Adipocyte (in vitro differentiated cells): ENCODE results near the gene VPS35L.

Experiments
- DNase-seq: peaks from one replicate; pipeline ENCODE4 v3.0.0-alpha.2; 2015; ENCODE audit warnings: low read depth
- H3K27me3 ChIP-seq: replicated peaks from 2 replicates; pipeline ENCODE4 v1.7.0; 2013; ENCODE audit warnings: mild to moderate bottlenecking, low read length, moderate library complexity; ENCODE audit not compliant: control insufficient read depth, insufficient read depth
- H3K36me3 ChIP-seq: 2 replicates; pipeline ENCODE4 v1.7.0; 2013; ENCODE audit warnings: low read length, mild to moderate bottlenecking, moderate library complexity; ENCODE audit not compliant: control insufficient read depth, insufficient read depth, severe bottlenecking
- H3K4me1 ChIP-seq: 2 replicates; pipeline ENCODE4 v1.7.0; 2013; ENCODE audit warnings: mild to moderate bottlenecking, low read length, moderate library complexity; ENCODE audit not compliant: control insufficient read depth, insufficient read depth
- H3K4me3 ChIP-seq: 2 replicates; pipeline ENCODE4 v1.7.0; 2013; ENCODE audit warnings: mild to moderate bottlenecking, low read length, moderate library complexity
- H3K9ac ChIP-seq: 2 replicates; pipeline ENCODE4 v1.7.0; 2013; ENCODE audit warnings: mild to moderate bottlenecking, low read length, moderate library complexity
- H3K9me3 ChIP-seq: 2 replicates; pipeline ENCODE4 v1.7.0; 2013; ENCODE audit warnings: mild to moderate bottlenecking, low read length, moderate library complexity; ENCODE audit not compliant: control insufficient read depth

The VPS35L gene

GRCh38 chr16:19706846-19707245 lies 151.3 kb downstream of the VPS35L start:
- Histone ChIP-seq H3K9me3 (no peaks in the 10 kb centered on the region), H3K4me3 (no peak overlapping the region), H3K36me3 (peaks cover 43% of the 10 kb centered on the region), H3K4me1 (peaks cover 23% of the 10 kb centered on the region), H3K27me3 (no peaks in the 10 kb centered on the region), H3K9ac (no peak overlapping the region)
- DNase-seq: no peak

DNA sequence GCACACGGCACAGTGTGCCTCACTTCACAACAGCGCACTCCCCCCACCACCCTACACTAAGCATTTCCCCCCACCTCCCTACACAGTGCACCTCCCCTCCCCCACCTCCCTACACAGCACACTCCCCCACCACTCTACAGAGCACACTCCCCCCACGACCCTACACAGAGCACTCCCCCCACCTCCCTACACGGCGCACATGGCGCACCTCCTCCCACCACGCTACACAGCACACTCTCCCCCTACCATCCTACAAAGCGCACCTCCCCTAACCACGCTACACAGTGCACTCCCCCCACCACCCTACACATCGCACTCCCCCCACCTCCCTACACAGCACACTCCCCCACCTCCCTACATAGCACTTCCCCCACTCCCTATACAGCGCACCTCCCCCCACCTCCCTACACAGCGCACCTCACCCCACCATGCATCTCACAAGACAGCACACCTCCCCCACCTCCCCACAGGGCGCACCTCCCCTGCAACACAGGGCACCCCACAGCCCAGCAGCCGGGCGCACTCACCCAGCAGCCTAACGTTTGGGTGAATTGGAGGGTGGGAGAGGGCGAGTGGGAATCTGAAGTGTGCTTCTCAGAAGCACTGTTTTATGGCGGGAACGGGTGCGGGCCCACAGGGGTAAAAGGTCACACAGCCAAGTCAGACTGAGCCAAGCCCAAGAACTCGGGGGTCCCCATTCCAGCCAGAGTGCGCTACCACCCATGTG lies 152.2 kb downstream of the VPS35L start:
- no peak overlapping the region for H3K4me3 ChIP-seq
- no peak overlapping the region for H3K9ac ChIP-seq
- DNase-seq: no peak
- peaks cover 23% of the 10 kb centered on the region for H3K4me1 ChIP-seq
- no peaks in the 10 kb centered on the region for H3K27me3 ChIP-seq
- no peaks in the 10 kb centered on the region for H3K9me3 ChIP-seq
- H3K36me3 ChIP-seq: peaks cover 41% of the 10 kb centered on the region

DNA sequence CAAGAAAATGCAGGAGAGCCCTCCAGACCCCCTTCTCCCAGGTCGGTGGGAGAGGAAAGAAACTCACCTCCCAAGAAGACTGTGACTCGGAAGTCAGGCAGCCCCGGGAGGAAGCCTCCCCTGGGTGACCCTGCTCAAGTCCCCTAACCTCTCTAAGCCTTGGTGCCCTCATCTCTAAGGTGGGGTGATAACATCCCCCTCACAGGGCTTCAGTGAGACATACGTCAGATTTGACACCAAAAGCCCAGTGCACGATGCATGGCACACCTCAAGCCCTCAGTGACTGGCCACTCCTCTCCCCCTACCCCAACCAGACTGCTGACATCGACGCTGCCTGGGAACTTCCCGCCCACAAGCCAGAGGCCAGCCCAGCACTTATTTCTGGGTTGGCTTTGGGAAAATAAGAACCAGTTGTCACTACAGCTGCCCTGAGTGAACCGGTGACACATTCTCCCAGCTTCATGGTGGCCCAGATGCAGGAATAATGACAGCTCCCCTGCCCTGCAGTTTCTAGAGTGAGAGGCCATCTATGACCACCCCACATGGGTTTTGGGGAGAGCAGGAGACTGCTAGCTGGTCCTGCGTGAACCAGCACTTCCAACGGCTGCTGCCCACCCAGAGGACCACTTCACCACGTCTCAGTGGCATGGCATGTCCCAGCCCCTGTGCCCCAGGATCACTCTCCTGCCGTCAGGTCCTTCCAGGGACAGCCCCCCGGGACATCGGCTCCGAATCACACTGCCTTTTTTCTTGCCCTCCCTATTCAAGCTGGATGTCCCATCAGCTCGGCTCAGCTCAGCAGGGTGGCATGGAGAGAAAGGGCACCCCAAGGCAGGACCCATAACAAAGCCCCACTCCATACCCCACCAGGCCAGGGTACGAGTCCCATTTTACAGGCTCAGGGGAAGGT lies 153.0 kb downstream of the VPS35L start:
- Histone ChIP-seq H3K9me3 (no peaks in the 10 kb centered on the region), H3K27me3 (no peaks in the 10 kb centered on the region), H3K9ac (no peak overlapping the region), H3K4me3 (no peak overlapping the region), H3K4me1 (peaks cover 19% of the 10 kb centered on the region), H3K36me3 (peaks cover 45% of the 10 kb centered on the region)
- no peak for DNase-seq

GRCh38 chr16:19709381-19710136 lies 154.1 kb downstream of the VPS35L start:
- H3K27me3 ChIP-seq: no peaks in the 10 kb centered on the region
- no peak overlapping the region for H3K4me3 ChIP-seq
- H3K36me3 ChIP-seq: peaks cover 51% of the 10 kb centered on the region
- H3K4me1 ChIP-seq: peaks cover 9% of the 10 kb centered on the region
- no peak for DNase-seq
- no peaks in the 10 kb centered on the region for H3K9me3 ChIP-seq
- H3K9ac ChIP-seq: no peak overlapping the region

DNA sequence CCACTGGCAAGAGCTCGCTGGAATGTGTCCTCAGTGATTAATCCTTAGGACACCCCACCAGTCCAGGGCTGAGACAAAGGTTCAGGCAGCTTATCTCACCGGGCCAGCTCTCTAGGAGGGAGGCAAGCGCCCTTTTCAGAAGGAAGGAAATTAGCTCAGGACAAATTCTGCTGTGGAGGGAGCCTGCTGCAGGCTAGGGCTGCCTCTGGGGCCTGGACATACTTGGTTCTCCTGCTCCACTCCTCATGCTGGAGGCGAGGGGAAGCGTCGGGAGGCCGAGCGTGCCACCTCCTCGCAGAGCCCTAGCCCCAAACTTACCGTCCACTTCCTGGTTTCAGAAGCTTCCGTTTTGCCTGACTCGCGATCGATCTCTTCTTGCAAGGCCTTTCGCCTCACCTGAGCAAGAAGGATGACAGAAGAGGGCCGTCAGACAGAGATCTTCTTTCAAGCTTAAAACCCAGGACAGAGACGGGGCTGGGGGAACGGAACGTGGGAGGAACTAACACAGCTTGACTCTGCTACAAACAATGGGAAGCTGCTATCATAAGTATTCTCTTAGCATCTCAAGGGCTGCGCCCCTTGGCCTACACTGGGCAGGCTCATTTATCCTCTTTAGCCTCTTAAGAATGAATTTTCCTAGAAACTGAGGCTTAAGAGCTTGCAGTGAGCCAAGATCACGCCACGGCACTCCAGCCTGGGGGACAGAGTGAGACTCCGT lies 154.8 kb downstream of the VPS35L start:
- H3K9ac ChIP-seq: no peak overlapping the region
- DNase-seq: no peak
- peaks cover 45% of the 10 kb centered on the region for H3K36me3 ChIP-seq
- H3K9me3 ChIP-seq: no peaks in the 10 kb centered on the region
- H3K27me3 ChIP-seq: no peaks in the 10 kb centered on the region
- H3K4me3 ChIP-seq: no peak overlapping the region
- H3K4me1 ChIP-seq: peaks cover under 1% of the 10 kb centered on the region

DNA sequence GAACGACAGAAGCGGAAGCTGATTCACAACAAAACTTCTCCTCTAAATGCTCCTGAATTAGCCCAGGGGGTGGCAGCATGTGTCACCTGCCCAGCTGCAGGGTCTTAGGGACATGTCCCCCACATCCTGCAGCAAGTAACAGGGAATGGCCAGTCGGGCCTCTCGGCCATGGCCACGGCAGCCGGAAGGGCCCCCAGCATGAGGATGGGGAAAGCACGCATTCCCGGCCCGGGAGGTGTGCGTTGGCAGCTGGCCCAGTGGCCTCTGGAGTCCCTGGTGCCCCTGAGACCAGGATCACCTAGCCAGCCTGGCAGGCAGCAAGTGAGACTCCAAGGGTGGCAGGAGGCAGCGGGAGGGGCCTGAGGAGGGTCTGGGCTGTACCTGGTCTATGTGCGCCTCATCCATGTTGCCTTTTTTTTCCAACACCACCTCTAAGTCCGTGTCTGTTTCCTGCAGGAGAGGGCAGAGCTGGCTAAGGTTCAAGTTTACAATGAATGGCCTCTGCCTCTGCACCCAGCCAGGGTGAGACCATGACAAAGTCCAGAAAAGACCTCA lies 155.6 kb downstream of the VPS35L start:
- H3K27me3 ChIP-seq: no peaks in the 10 kb centered on the region
- H3K4me3 ChIP-seq: no peak overlapping the region
- no peaks in the 10 kb centered on the region for H3K9me3 ChIP-seq
- no peak overlapping the region for H3K9ac ChIP-seq
- no peak for DNase-seq
- no peaks in the 10 kb centered on the region for H3K4me1 ChIP-seq
- peaks cover 44% of the 10 kb centered on the region for H3K36me3 ChIP-seq

- Histone ChIP-seq H3K9ac (no peak overlapping the region), H3K27me3 (no peaks in the 10 kb centered on the region), H3K4me1 (no peaks in the 10 kb centered on the region), H3K9me3 (no peaks in the 10 kb centered on the region), H3K36me3 (peaks cover 39% of the 10 kb centered on the region), H3K4me3 (no peak overlapping the region)
- DNase-seq: no peak
Measured at GRCh38 chr16:19711643-19712042, 156.1 kb downstream of the VPS35L start.

- peaks cover 7% of the 10 kb centered on the region for H3K4me1 ChIP-seq
Measured at GRCh38 chr16:19712418-19713058, 157.0 kb downstream of the VPS35L start.

GRCh38 chr16:19713697-19714096 lies 158.2 kb downstream of the VPS35L start:
- no peak for DNase-seq
- no peak overlapping the region for H3K4me3 ChIP-seq
- no peaks in the 10 kb centered on the region for H3K9me3 ChIP-seq
- peaks cover 37% of the 10 kb centered on the region for H3K36me3 ChIP-seq
- H3K4me1 ChIP-seq: peaks cover 8% of the 10 kb centered on the region
- H3K9ac ChIP-seq: no peak overlapping the region
- no peaks in the 10 kb centered on the region for H3K27me3 ChIP-seq

More at GRCh38 chr16:19712418-19713058, 157.0 kb downstream of the VPS35L start:
- H3K9ac ChIP-seq: no peak overlapping the region
- no peak for DNase-seq
- no peaks in the 10 kb centered on the region for H3K27me3 ChIP-seq
- H3K4me3 ChIP-seq: no peak overlapping the region
- H3K9me3 ChIP-seq: no peaks in the 10 kb centered on the region
- peaks cover 37% of the 10 kb centered on the region for H3K36me3 ChIP-seq

DNA sequence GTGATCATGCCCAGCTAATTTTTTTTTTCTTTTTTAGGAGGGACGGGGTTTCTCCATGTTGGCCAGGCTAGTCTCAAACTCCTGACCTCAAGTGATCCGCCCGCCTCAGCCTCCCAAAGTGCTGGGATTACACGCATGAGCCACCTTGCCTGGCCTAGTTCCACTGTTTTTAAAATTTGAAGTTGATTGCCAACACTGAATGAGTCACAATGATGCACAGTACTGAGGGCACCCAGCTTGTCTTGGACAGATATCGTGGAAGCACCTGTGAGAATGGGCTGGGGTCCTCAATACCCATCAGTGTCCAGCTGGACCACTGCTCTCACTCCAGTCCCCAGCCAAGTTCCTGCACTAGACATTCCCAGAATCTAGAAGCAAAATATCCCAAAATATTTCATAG lies 160.1 kb downstream of the VPS35L start:
- peaks cover 14% of the 10 kb centered on the region for H3K4me1 ChIP-seq
- DNase-seq: no peak
- peaks cover 19% of the 10 kb centered on the region for H3K36me3 ChIP-seq
- no peak overlapping the region for H3K9ac ChIP-seq
- no peaks in the 10 kb centered on the region for H3K27me3 ChIP-seq
- H3K9me3 ChIP-seq: no peaks in the 10 kb centered on the region
- no peak overlapping the region for H3K4me3 ChIP-seq
